ENCODE data around the gene MPG.
"Not testable (repeated sequence)": the region's sequence is repeated elsewhere in the genome, so short reads cannot be mapped to it uniquely, and the experiment has no call there.

Gene MPG

DNA sequence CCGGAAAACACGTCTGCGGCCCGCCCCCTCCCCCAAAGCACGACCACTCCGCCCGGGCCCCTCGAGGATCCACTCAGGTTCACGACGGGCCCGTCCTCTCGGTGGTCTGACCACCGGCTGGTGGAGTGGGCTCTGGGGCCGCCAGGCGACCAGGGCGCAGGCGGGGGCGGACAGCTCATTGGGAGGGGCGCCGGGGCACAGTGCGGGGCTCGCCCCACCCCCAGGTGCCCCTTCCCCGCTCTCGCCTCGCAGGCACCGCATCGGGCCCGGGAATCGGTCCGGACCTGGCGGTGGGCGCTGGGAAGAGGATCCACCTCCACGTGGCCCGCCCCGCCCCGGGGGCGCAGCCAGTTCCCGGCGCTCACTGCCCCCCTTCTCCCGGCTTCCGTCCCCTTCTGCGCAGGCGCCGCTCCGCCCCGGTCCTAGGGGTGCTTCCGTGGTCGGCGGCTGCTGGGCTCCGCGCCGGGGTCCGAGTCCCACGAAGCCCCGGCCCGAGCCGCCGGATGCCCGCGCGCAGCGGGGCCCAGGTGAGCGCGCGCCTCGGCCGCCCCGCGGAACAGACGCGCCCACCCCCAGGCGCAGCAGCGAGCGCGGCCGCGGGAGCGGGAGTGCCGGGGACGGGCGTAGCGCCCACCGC is at the start of gene MPG:
MPG (plus strand) TSS at position 419 of the 637 bp plus-strand sequence; CDS start at position 504, 85 bp downstream.
- TF ChIP-seq, protein P1, sequence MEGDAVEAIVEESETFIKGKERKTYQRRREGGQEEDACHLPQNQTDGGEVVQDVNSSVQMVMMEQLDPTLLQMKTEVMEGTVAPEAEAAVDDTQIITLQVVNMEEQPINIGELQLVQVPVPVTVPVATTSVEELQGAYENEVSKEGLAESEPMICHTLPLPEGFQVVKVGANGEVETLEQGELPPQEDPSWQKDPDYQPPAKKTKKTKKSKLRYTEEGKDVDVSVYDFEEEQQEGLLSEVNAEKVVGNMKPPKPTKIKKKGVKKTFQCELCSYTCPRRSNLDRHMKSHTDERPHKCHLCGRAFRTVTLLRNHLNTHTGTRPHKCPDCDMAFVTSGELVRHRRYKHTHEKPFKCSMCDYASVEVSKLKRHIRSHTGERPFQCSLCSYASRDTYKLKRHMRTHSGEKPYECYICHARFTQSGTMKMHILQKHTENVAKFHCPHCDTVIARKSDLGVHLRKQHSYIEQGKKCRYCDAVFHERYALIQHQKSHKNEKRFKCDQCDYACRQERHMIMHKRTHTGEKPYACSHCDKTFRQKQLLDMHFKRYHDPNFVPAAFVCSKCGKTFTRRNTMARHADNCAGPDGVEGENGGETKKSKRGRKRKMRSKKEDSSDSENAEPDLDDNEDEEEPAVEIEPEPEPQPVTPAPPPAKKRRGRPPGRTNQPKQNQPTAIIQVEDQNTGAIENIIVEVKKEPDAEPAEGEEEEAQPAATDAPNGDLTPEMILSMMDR (conservative IDR thresholded peaks at IDR 0.05; ENCODE audit: low read length): no peak
- DNase-seq (ENCODE audit: low read depth): peak; percentile 72
- H3K4me3 ChIP-seq (ENCODE audit: low read length): peak within 1 kb of the TSS; percentile 76

DNA sequence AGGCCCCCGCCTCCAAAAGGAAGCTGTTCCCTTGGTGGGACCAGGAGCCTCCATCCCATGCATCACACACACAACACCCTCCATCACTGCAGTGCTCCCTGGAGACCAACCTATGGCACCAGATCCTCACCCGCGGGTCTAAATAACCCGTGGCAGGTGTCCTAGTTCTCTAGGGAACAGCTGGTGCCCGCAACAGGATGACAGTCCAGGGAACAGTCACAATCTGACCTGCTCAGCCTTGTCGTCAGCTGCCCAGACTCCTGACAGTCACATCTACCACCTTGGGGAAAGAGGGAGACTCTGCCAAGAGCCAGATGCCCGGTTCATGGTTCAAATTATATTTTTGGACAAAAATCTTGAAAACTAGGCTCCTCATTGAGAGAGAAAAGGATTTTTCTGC is 47.4 kb upstream of the MPG start:
- DNase-seq (ENCODE audit: low read depth); H3K4me3 ChIP-seq (ENCODE audit: low read length): not testable (repeated sequence)

GRCh38 chr16:33154-33876 is 44.7 kb upstream of the MPG start:
- not testable (repeated sequence) for DNase-seq (ENCODE audit: low read depth); H3K4me3 ChIP-seq (ENCODE audit: low read length)

- TF ChIP-seq, protein P1 (conservative IDR thresholded peaks at IDR 0.05; ENCODE audit: low read length): no peak
- no peak overlapping the region for H3K4me3 ChIP-seq (ENCODE audit: low read length)
These were observed 44.0 kb upstream of the MPG start for GRCh38 chr16:33877-34647.

GRCh38 chr16:34648-34987 is 43.4 kb upstream of the MPG start:
- no peak for DNase-seq (ENCODE audit: low read depth)
- TF ChIP-seq, protein P1 (conservative IDR thresholded peaks at IDR 0.05; ENCODE audit: low read length): no peak

More at GRCh38 chr16:33877-34647, 44.0 kb upstream of the MPG start:
- DNase-seq (ENCODE audit: low read depth): no peak

GRCh38 chr16:35011-35677 is 42.9 kb upstream of the MPG start:
- TF ChIP-seq, protein P1 (conservative IDR thresholded peaks at IDR 0.05; ENCODE audit: low read length): no peak
- no peak for DNase-seq (ENCODE audit: low read depth)
- H3K4me3 ChIP-seq (ENCODE audit: low read length): no peak overlapping the region

More at GRCh38 chr16:34648-34987, 43.4 kb upstream of the MPG start:
- H3K4me3 ChIP-seq (ENCODE audit: low read length): no peak overlapping the region

GRCh38 chr16:35678-36305 is 42.2 kb upstream of the MPG start:
- TF ChIP-seq, protein P1 (conservative IDR thresholded peaks at IDR 0.05; ENCODE audit: low read length): no peak
- H3K4me3 ChIP-seq (ENCODE audit: low read length): no peak overlapping the region
- DNase-seq (ENCODE audit: low read depth): no peak

Data from AG10803 (cell line).